ENCODE data around the gene KIFC1. TPM values are rescaled to one million over a fixed set of nuclear protein-coding genes. Genes with fewer than 3 reads are reported as not detected.
A peak's percentile ranks its signal among the peaks of the same experiment; 100 is the strongest.
"Not testable (repeated sequence)": the region's sequence is repeated elsewhere in the genome, so short reads cannot be mapped to it uniquely, and the experiment has no call there.

KIFC1 gene
- total RNA-seq, 1 donor from 2014 or later, result 93.9 TPM

- peaks cover 13% of the 10 kb centered on the region for H3F3A ChIP-seq (ENCODE audit: low read depth)
- H3K27ac Mint-ChIP-seq, result no peak overlapping the region
- no peaks in the 10 kb centered on the region for H3K36me3 ChIP-seq
- peaks cover 12% of the 10 kb centered on the region for H3K4me1 ChIP-seq
- H3K9ac ChIP-seq, result no peak overlapping the region
- DNase-seq (ENCODE audit: low spot score), result no peak
- H3K27me3 Mint-ChIP-seq (ENCODE audit: insufficient read depth, low read depth), result no peaks in the 10 kb centered on the region
- H3K27ac ChIP-seq, result no peak overlapping the region
- no peak overlapping the region for H3K4me3 Mint-ChIP-seq
- no peak overlapping the region for H3K4me2 ChIP-seq
- no peaks in the 10 kb centered on the region for H3K9me3 Mint-ChIP-seq
- peaks cover 17% of the 10 kb centered on the region for H3K4me1 Mint-ChIP-seq
- TF ChIP-seq EZH2phosphoT487 (IDR thresholded peaks at IDR 0.05) (no peak), EZH2 (IDR thresholded peaks at IDR 0.05) (no peak), CTCF (IDR thresholded peaks at IDR 0.05) (no peak)
- H3K79me2 ChIP-seq (ENCODE audit: low read depth), result no peaks in the 10 kb centered on the region
- H3K27me3 ChIP-seq, result no peaks in the 10 kb centered on the region
- no peak overlapping the region for H2AFZ ChIP-seq (replicated peaks)
- no peaks in the 10 kb centered on the region for H3K36me3 Mint-ChIP-seq
- H4K20me1 ChIP-seq (ENCODE audit: low read depth), result no peaks in the 10 kb centered on the region
- no peak overlapping the region for H3K4me3 ChIP-seq
- H3K9me3 ChIP-seq (ENCODE audit: low read depth), result no peaks in the 10 kb centered on the region
These were observed 14.5 kb upstream of the KIFC1 start for GRCh38 chr6:33377171-33377570.

GRCh38 chr6:33379184-33379583, 12.4 kb upstream of the KIFC1 start:
- H3K4me2 ChIP-seq; H3K79me2 ChIP-seq (ENCODE audit: low read depth); H2AFZ ChIP-seq (replicated peaks); H3K36me3 ChIP-seq; H3K4me3 ChIP-seq; H3K27ac ChIP-seq; H3K9me3 Mint-ChIP-seq; H3K27ac Mint-ChIP-seq; H3K9ac ChIP-seq; H3K27me3 Mint-ChIP-seq (ENCODE audit: insufficient read depth, low read depth); H3K4me1 Mint-ChIP-seq; H3F3A ChIP-seq (ENCODE audit: low read depth); H3K36me3 Mint-ChIP-seq; H4K20me1 ChIP-seq (ENCODE audit: low read depth); H3K4me3 Mint-ChIP-seq; H3K9me3 ChIP-seq (ENCODE audit: low read depth); DNase-seq (ENCODE audit: low spot score); H3K27me3 ChIP-seq; H3K4me1 ChIP-seq: not testable (repeated sequence)

- Mint-ChIP-seq H3K4me3 (no peak overlapping the region), H3K9me3 (no peaks in the 10 kb centered on the region), H3K36me3 (no peaks in the 10 kb centered on the region), H3K27me3 (ENCODE audit: insufficient read depth, low read depth) (no peaks in the 10 kb centered on the region), H3K27ac (no peak overlapping the region), H3K4me1 (peaks cover 3% of the 10 kb centered on the region)
- Histone ChIP-seq H3K27ac (no peak overlapping the region), H3K79me2 (ENCODE audit: low read depth) (no peaks in the 10 kb centered on the region), H3K4me2 (no peak overlapping the region), H3K9ac (no peak overlapping the region), H3K36me3 (no peaks in the 10 kb centered on the region), H3K4me3 (no peak overlapping the region), H3K9me3 (ENCODE audit: low read depth) (no peaks in the 10 kb centered on the region), H4K20me1 (ENCODE audit: low read depth) (no peaks in the 10 kb centered on the region), H3K27me3 (no peaks in the 10 kb centered on the region), H3F3A (ENCODE audit: low read depth) (no peaks in the 10 kb centered on the region), H3K4me1 (no peaks in the 10 kb centered on the region), H2AFZ (replicated peaks) (no peak overlapping the region)
- TF ChIP-seq EZH2phosphoT487 (IDR thresholded peaks at IDR 0.05) (no peak), EZH2 (IDR thresholded peaks at IDR 0.05) (no peak), CTCF (IDR thresholded peaks at IDR 0.05) (no peak)
- no peak for DNase-seq (ENCODE audit: low spot score)
These were observed 11.2 kb upstream of the KIFC1 start for GRCh38 chr6:33380272-33380981.

GRCh38 chr6:33383427-33384185, 8.0 kb upstream of the KIFC1 start:
- Histone ChIP-seq H4K20me1 (ENCODE audit: low read depth) (no peaks in the 10 kb centered on the region), H3K9me3 (ENCODE audit: low read depth) (no peaks in the 10 kb centered on the region), H3K4me2 (no peak overlapping the region), H3K4me3 (no peak overlapping the region), H3K9ac (no peak overlapping the region), H3K79me2 (ENCODE audit: low read depth) (no peaks in the 10 kb centered on the region), H3K36me3 (no peaks in the 10 kb centered on the region), H3K27ac (no peak overlapping the region), H2AFZ (replicated peaks) (no peak overlapping the region), H3F3A (ENCODE audit: low read depth) (no peaks in the 10 kb centered on the region), H3K27me3 (no peaks in the 10 kb centered on the region), H3K4me1 (no peaks in the 10 kb centered on the region)
- Mint-ChIP-seq H3K27ac (peak overlapping the region; percentile 27), H3K36me3 (no peaks in the 10 kb centered on the region), H3K27me3 (ENCODE audit: insufficient read depth, low read depth) (no peaks in the 10 kb centered on the region), H3K4me3 (no peak overlapping the region), H3K9me3 (no peaks in the 10 kb centered on the region), H3K4me1 (peaks cover 3% of the 10 kb centered on the region)
- no peak for DNase-seq (ENCODE audit: low spot score)
- no peak for TF ChIP-seq EZH2phosphoT487 (IDR thresholded peaks at IDR 0.05)
- TF ChIP-seq EZH2 (IDR thresholded peaks at IDR 0.05), result no peak
- no peak for TF ChIP-seq CTCF (IDR thresholded peaks at IDR 0.05)
